ENCODE data around the gene NTN1. TPM values are rescaled to one million over a fixed set of nuclear protein-coding genes. Genes with fewer than 3 reads are reported as not detected.
"Not testable (repeated sequence)": the region's sequence is repeated elsewhere in the genome, so short reads cannot be mapped to it uniquely, and the experiment has no call there.

The NTN1 gene
- total RNA-seq, 1 donor from 2014 or later: 4.1 TPM

GRCh38 chr17:9098242-9098825 is 77.0 kb downstream of the NTN1 start:
- TF ChIP-seq, protein P1, sequence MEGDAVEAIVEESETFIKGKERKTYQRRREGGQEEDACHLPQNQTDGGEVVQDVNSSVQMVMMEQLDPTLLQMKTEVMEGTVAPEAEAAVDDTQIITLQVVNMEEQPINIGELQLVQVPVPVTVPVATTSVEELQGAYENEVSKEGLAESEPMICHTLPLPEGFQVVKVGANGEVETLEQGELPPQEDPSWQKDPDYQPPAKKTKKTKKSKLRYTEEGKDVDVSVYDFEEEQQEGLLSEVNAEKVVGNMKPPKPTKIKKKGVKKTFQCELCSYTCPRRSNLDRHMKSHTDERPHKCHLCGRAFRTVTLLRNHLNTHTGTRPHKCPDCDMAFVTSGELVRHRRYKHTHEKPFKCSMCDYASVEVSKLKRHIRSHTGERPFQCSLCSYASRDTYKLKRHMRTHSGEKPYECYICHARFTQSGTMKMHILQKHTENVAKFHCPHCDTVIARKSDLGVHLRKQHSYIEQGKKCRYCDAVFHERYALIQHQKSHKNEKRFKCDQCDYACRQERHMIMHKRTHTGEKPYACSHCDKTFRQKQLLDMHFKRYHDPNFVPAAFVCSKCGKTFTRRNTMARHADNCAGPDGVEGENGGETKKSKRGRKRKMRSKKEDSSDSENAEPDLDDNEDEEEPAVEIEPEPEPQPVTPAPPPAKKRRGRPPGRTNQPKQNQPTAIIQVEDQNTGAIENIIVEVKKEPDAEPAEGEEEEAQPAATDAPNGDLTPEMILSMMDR (IDR thresholded peaks at IDR 0.05): no peak
- DNase-seq (no peak), ATAC-seq (no peak)
- H3K4me3 ChIP-seq: no peak overlapping the region
- no peaks in the 10 kb centered on the region for H3K9me3 ChIP-seq
- intact Hi-C loops (cut with DNase I): no loop called here
- H3K27ac ChIP-seq: no peak overlapping the region
- H3K4me1 ChIP-seq: no peaks in the 10 kb centered on the region
- no peaks in the 10 kb centered on the region for H3K36me3 ChIP-seq
- peaks cover 3% of the 10 kb centered on the region for H3K27me3 ChIP-seq

- Histone ChIP-seq H3K36me3 (no peaks in the 10 kb centered on the region), H3K4me3 (no peak overlapping the region), H3K27me3 (peaks cover 3% of the 10 kb centered on the region), H3K9me3 (no peaks in the 10 kb centered on the region), H3K27ac (no peak overlapping the region), H3K4me1 (no peaks in the 10 kb centered on the region)
- no peak for ATAC-seq
- DNase-seq: no peak
- TF ChIP-seq, protein P1 (IDR thresholded peaks at IDR 0.05): no peak
- intact Hi-C loops (cut with DNase I): no loop called here
These were observed 80.0 kb downstream of the NTN1 start for GRCh38 chr17:9101356-9101755.

DNA sequence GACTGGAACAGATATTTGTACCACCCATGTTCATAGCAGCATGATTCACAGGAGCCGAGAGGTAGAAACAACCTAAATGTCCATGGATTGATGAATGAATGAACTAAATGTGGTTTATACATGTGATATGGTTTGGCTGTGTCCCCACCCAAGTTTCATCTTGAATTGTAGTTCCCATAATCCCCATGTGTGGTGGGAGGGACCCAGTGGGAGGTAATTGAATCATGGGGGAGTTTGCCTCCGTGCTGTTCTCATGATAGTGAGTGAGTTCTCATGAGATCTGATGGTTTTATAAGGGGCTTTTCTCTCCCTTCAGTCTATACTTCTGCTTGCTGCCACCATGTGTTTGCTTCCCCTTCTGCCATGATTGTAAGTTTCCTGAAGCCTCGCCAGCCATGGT is 81.9 kb downstream of the NTN1 start:
- ATAC-seq; intact Hi-C loops (cut with DNase I); H3K36me3 ChIP-seq; DNase-seq; H3K27ac ChIP-seq; H3K4me1 ChIP-seq; H3K9me3 ChIP-seq; H3K4me3 ChIP-seq; H3K27me3 ChIP-seq: not testable (repeated sequence)

- intact Hi-C loops (cut with DNase I): no loop called here
- no peaks in the 10 kb centered on the region for H3K4me1 ChIP-seq
- no peak overlapping the region for H3K27ac ChIP-seq
These were observed 83.2 kb downstream of the NTN1 start for GRCh38 chr17:9104370-9105041.

DNA sequence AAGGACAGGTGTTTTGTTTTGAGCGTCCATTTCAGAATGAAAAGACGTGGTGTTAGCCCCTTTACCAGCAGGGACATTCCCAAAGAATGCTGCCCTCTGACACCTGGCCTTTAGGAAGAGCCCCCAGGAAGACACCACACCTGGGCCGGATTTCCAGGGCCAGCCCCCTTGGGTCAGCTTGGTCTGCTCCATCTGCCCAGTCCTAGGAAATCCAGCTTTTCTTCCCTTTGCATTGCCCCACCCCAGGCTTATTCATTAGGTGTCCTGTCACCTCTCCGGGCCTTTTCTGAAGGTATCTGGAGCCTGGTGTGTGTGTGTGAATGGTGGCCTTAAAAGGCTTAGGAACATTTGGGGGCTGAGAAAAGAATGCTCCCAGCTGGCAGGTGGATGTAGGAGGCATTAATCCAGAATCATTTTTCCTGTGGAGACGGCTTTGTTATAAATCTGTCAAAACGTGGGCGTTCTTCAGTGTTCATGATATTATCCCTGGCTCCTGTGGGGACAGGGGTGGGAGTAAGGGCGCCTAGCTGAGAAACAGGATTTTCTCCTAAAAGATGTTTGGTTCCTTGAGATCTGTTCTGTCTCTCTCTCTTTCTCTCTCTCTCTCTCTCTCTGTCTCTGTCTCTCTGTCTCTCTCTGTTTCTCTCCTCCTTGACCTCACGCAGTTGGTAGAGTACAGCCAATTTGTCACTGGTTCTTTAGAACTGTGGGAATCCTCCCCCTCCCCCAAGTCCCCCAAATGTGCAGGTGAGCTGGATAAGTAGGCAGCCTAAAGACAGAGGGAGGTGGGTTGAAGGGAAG is 84.0 kb downstream of the NTN1 start:
- H3K27ac ChIP-seq: no peak overlapping the region
- ATAC-seq (no peak), DNase-seq (no peak)
- H3K4me3 ChIP-seq: no peak overlapping the region
- no peaks in the 10 kb centered on the region for H3K36me3 ChIP-seq
- H3K4me1 ChIP-seq: no peaks in the 10 kb centered on the region
- H3K27me3 ChIP-seq: no peaks in the 10 kb centered on the region
- TF ChIP-seq, protein P1 (IDR thresholded peaks at IDR 0.05): no peak
- H3K9me3 ChIP-seq: no peaks in the 10 kb centered on the region
- intact Hi-C loops (cut with DNase I): no loop called here

More at GRCh38 chr17:9104370-9105041, 83.2 kb downstream of the NTN1 start:
- ATAC-seq (peak; percentile 41), DNase-seq (no peak)
- TF ChIP-seq, protein P1 (IDR thresholded peaks at IDR 0.05): no peak
- H3K27me3 ChIP-seq: no peaks in the 10 kb centered on the region
- H3K9me3 ChIP-seq: no peaks in the 10 kb centered on the region
- H3K4me3 ChIP-seq: no peak overlapping the region
- H3K36me3 ChIP-seq: no peaks in the 10 kb centered on the region

DNA sequence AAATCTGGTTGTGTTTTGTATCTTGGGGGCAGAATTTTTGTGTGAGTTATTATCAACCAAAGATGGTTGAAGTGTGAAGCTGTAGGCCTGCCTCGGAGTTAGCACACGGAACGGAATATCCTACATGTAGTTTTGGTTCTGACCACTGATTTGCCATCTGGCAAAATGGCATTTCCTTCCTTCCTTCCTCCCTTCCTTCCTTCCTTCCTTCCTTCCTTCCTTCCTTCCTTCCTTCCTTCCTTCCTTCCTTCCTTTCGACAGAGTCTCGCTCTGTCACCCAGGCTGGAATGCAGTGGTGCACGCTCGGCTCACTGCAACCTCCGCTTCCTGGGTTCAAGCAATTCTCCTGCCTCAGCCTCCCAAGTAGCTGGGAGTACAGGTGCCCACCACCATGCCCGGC is 85.0 kb downstream of the NTN1 start:
- H3K36me3 ChIP-seq; DNase-seq; ATAC-seq; H3K4me3 ChIP-seq; H3K4me1 ChIP-seq; intact Hi-C loops (cut with DNase I); H3K27ac ChIP-seq; H3K9me3 ChIP-seq; H3K27me3 ChIP-seq: not testable (repeated sequence)

All from upper lobe of right lung (tissue), 1 donor.